Measurements from ENCODE around the gene UBE2O.

UBE2O gene

GRCh38 chr17:76416899-76417298, 36.1 kb downstream of the UBE2O start:
- no peak overlapping the region for H2AK5ac ChIP-seq (ENCODE audit: low read depth, low read length)
- peaks cover 6% of the 10 kb centered on the region for H3K79me1 ChIP-seq (ENCODE audit: low read depth, low read length)
- no peak overlapping the region for H3K4me3 ChIP-seq (ENCODE audit: low read length in 2 of 2)
- no peak overlapping the region for H2BK12ac ChIP-seq (ENCODE audit: low read length)
- no peak overlapping the region for H2BK120ac ChIP-seq (ENCODE audit: low read depth, low read length)
- H3K18ac ChIP-seq (ENCODE audit: low read length) = no peak overlapping the region
- DNase-seq (ENCODE audit: low spot score) = no peak
- no peak overlapping the region for H2BK15ac ChIP-seq (ENCODE audit: low read length)
- no CpG with 5 or more reads among the region's 4 CpGs for WGBS, 2 donors (ENCODE audit: extremely low coverage in 2 of 2, insufficient read length in 2 of 2, insufficient replicate concordance in 1 of 2)
- H3K4me2 ChIP-seq (ENCODE audit: insufficient read depth, low read length, poor library complexity, severe bottlenecking) = no peak overlapping the region
- H2AFZ ChIP-seq (ENCODE audit: low read length) = no peak overlapping the region
- no peak overlapping the region for H3K27ac ChIP-seq (replicated peaks; ENCODE audit: low read length)
- no peak overlapping the region for H2BK5ac ChIP-seq (ENCODE audit: low read length)
- no peak overlapping the region for H4K91ac ChIP-seq (ENCODE audit: low read depth, low read length, poor library complexity)
- peaks cover 5 to 28% of the 10 kb centered on the region in 2 donors for H3K36me3 ChIP-seq (replicated peaks in 1 of 2; ENCODE audit: control insufficient read depth in 2 of 2, insufficient read depth in 2 of 2, low read length in 2 of 2)
- H3K4me1 ChIP-seq (ENCODE audit: control insufficient read depth in 2 of 2, insufficient read depth in 1 of 2, low read depth in 1 of 2, low read length in 2 of 2) = peaks cover 13 to 20% of the 10 kb centered on the region in 2 donors
- H3K14ac ChIP-seq (ENCODE audit: low read length) = no peak overlapping the region
- H3K23ac ChIP-seq (ENCODE audit: low read depth, low read length, poor library complexity) = no peak overlapping the region
- H3K4ac ChIP-seq (ENCODE audit: low read length) = no peak overlapping the region
- peaks cover 0 to 7% of the 10 kb centered on the region in 2 donors for H3K9me3 ChIP-seq (replicated peaks in 1 of 2; ENCODE audit: control insufficient read depth in 2 of 2, insufficient read depth in 1 of 2, low read depth in 1 of 2, low read length in 2 of 2)
- H3K27me3 ChIP-seq (ENCODE audit: control insufficient read depth in 3 of 3, insufficient read depth in 3 of 3, low read depth in 1 of 3, low read length in 3 of 3) = no peaks in the 10 kb centered on the region
- H3K9ac ChIP-seq (ENCODE audit: low read depth, low read length, poor library complexity) = no peak overlapping the region
- no peak overlapping the region for H4K8ac ChIP-seq (ENCODE audit: low read depth, low read length)

DNA sequence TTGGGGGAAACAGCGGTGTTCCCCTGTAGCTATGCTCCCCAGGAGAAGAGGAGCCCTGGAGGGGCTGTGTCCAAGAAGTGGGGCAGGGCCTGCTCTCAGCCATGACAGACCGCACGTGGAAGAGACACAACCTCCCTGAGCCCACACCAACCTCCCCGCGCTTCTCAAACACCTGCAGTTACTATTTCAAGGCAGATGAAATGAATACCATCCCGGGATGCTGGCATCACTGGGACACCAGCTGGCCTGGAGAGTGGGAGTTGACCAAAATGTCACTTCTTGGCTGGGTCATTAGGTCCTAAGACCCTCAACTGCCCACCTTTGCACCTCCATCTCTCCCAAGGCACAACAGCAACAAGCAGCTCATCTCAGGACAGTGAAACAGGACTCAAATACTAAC, 36.5 kb downstream of the UBE2O start:
- H3K9ac ChIP-seq (ENCODE audit: low read depth, low read length, poor library complexity) = no peak overlapping the region

DNA sequence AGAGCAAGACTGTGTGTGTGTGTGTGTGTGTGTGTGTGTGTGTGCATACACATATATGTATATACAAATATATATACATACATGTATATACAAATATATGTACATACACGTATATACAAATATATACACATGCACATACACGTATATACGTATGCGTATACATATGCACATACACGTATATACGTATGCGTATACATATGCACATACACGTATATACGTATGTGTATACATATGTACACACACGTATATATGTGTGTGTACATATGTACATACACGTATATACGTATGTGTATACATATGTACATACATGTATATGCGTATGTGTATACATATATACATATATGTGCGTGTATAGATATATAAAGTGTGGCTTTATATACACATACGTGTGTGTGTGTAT, 37.2 kb downstream of the UBE2O start:
- no peak overlapping the region for H3K14ac ChIP-seq (ENCODE audit: low read length)
- H3K4me1 ChIP-seq (ENCODE audit: control insufficient read depth in 2 of 2, insufficient read depth in 1 of 2, low read depth in 1 of 2, low read length in 2 of 2) = peaks cover 13 to 20% of the 10 kb centered on the region in 2 donors
- no peak for DNase-seq (ENCODE audit: low spot score)
- peaks cover 3 to 29% of the 10 kb centered on the region in 2 donors for H3K36me3 ChIP-seq (replicated peaks in 1 of 2; ENCODE audit: control insufficient read depth in 2 of 2, insufficient read depth in 2 of 2, low read length in 2 of 2)
- no peak overlapping the region for H3K9ac ChIP-seq (ENCODE audit: low read depth, low read length, poor library complexity)
- H2BK12ac ChIP-seq (ENCODE audit: low read length) = no peak overlapping the region
- H3K27ac ChIP-seq (replicated peaks; ENCODE audit: low read length) = no peak overlapping the region
- H2BK5ac ChIP-seq (ENCODE audit: low read length) = no peak overlapping the region
- peaks cover 6% of the 10 kb centered on the region for H3K79me1 ChIP-seq (ENCODE audit: low read depth, low read length)
- no peak overlapping the region for H4K91ac ChIP-seq (ENCODE audit: low read depth, low read length, poor library complexity)
- no peak overlapping the region for H2AK5ac ChIP-seq (ENCODE audit: low read depth, low read length)
- H3K4me2 ChIP-seq (ENCODE audit: insufficient read depth, low read length, poor library complexity, severe bottlenecking) = no peak overlapping the region
- 100% methylated on average over 1 of the region's 15 CpGs; no CpG with 5 or more reads in 1 of the 2 donors for WGBS, 2 donors (ENCODE audit: extremely low coverage in 2 of 2, insufficient read length in 2 of 2, insufficient replicate concordance in 1 of 2)
- no peak overlapping the region for H4K8ac ChIP-seq (ENCODE audit: low read depth, low read length)
- no peak overlapping the region for H2BK120ac ChIP-seq (ENCODE audit: low read depth, low read length)
- no peaks in the 10 kb centered on the region for H3K27me3 ChIP-seq (ENCODE audit: control insufficient read depth in 3 of 3, insufficient read depth in 3 of 3, low read depth in 1 of 3, low read length in 3 of 3)
- no peak overlapping the region for H3K23ac ChIP-seq (ENCODE audit: low read depth, low read length, poor library complexity)
- no peak overlapping the region for H3K18ac ChIP-seq (ENCODE audit: low read length)
- H3K4me3 ChIP-seq (ENCODE audit: low read length in 2 of 2) = no peak overlapping the region
- H2AFZ ChIP-seq (ENCODE audit: low read length) = no peak overlapping the region
- no peak overlapping the region for H2BK15ac ChIP-seq (ENCODE audit: low read length)
- H3K9me3 ChIP-seq (replicated peaks in 1 of 2; ENCODE audit: control insufficient read depth in 2 of 2, insufficient read depth in 1 of 2, low read depth in 1 of 2, low read length in 2 of 2) = peaks cover 0 to 4% of the 10 kb centered on the region in 2 donors
- no peak overlapping the region for H3K4ac ChIP-seq (ENCODE audit: low read length)

More for the DNA sequence above, 36.5 kb downstream of the UBE2O start:
- Histone ChIP-seq H2BK15ac (ENCODE audit: low read length) (no peak overlapping the region), H4K91ac (ENCODE audit: low read depth, low read length, poor library complexity) (no peak overlapping the region), H3K27ac (replicated peaks; ENCODE audit: low read length) (no peak overlapping the region), H3K14ac (ENCODE audit: low read length) (no peak overlapping the region), H2BK5ac (ENCODE audit: low read length) (no peak overlapping the region), H2AK5ac (ENCODE audit: low read depth, low read length) (no peak overlapping the region), H3K9me3 (replicated peaks in 1 of 2; ENCODE audit: control insufficient read depth in 2 of 2, insufficient read depth in 1 of 2, low read depth in 1 of 2, low read length in 2 of 2) (peaks cover 0 to 7% of the 10 kb centered on the region in 2 donors), H2AFZ (ENCODE audit: low read length) (no peak overlapping the region), H2BK12ac (ENCODE audit: low read length) (no peak overlapping the region), H3K36me3 (replicated peaks in 1 of 2; ENCODE audit: control insufficient read depth in 2 of 2, insufficient read depth in 2 of 2, low read length in 2 of 2) (peaks cover 5 to 26% of the 10 kb centered on the region in 2 donors), H3K18ac (ENCODE audit: low read length) (no peak overlapping the region), H3K27me3 (ENCODE audit: control insufficient read depth in 3 of 3, insufficient read depth in 3 of 3, low read depth in 1 of 3, low read length in 3 of 3) (no peaks in the 10 kb centered on the region), H3K4ac (ENCODE audit: low read length) (no peak overlapping the region), H3K4me3 (ENCODE audit: low read length in 2 of 2) (no peak overlapping the region), H2BK120ac (ENCODE audit: low read depth, low read length) (no peak overlapping the region), H3K4me2 (ENCODE audit: insufficient read depth, low read length, poor library complexity, severe bottlenecking) (no peak overlapping the region), H4K8ac (ENCODE audit: low read depth, low read length) (no peak overlapping the region), H3K4me1 (ENCODE audit: control insufficient read depth in 2 of 2, insufficient read depth in 1 of 2, low read depth in 1 of 2, low read length in 2 of 2) (peaks cover 13 to 20% of the 10 kb centered on the region in 2 donors), H3K79me1 (ENCODE audit: low read depth, low read length) (peaks cover 6% of the 10 kb centered on the region), H3K23ac (ENCODE audit: low read depth, low read length, poor library complexity) (no peak overlapping the region)
- WGBS, 2 donors (ENCODE audit: extremely low coverage in 2 of 2, insufficient read length in 2 of 2, insufficient replicate concordance in 1 of 2) = no CpG with 5 or more reads among the region's 6 CpGs
- DNase-seq (ENCODE audit: low spot score) = no peak

- Histone ChIP-seq H2BK120ac (ENCODE audit: low read depth, low read length) (no peak overlapping the region), H2BK15ac (ENCODE audit: low read length) (peak overlapping the region; percentile 67), H3K4me2 (ENCODE audit: insufficient read depth, low read length, poor library complexity, severe bottlenecking) (no peak overlapping the region), H3K18ac (ENCODE audit: low read length) (peak overlapping the region; percentile 84), H3K23ac (ENCODE audit: low read depth, low read length, poor library complexity) (peak overlapping the region; percentile 89), H3K4ac (ENCODE audit: low read length) (no peak overlapping the region), H3K27me3 (ENCODE audit: control insufficient read depth in 3 of 3, insufficient read depth in 3 of 3, low read depth in 1 of 3, low read length in 3 of 3) (no peaks in the 10 kb centered on the region), H4K91ac (ENCODE audit: low read depth, low read length, poor library complexity) (no peak overlapping the region), H2BK12ac (ENCODE audit: low read length) (peak overlapping the region; percentile 43), H3K9ac (ENCODE audit: low read depth, low read length, poor library complexity) (peak overlapping the region; percentile 50), H3K14ac (ENCODE audit: low read length) (peak overlapping the region; percentile 92), H2AFZ (ENCODE audit: low read length) (no peak overlapping the region), H3K79me1 (ENCODE audit: low read depth, low read length) (peaks cover 7% of the 10 kb centered on the region), H3K9me3 (replicated peaks in 1 of 2; ENCODE audit: control insufficient read depth in 2 of 2, insufficient read depth in 1 of 2, low read depth in 1 of 2, low read length in 2 of 2) (no peaks in the 10 kb centered on the region), H2BK5ac (ENCODE audit: low read length) (no peak overlapping the region), H2AK5ac (ENCODE audit: low read depth, low read length) (no peak overlapping the region), H4K8ac (ENCODE audit: low read depth, low read length) (no peak overlapping the region), H3K4me3 (ENCODE audit: low read length in 2 of 2) (peak overlapping the region in 1 of 2 donors; percentile 12), H3K36me3 (replicated peaks in 1 of 2; ENCODE audit: control insufficient read depth in 2 of 2, insufficient read depth in 2 of 2, low read length in 2 of 2) (peaks cover 3 to 39% of the 10 kb centered on the region in 2 donors), H3K4me1 (ENCODE audit: control insufficient read depth in 2 of 2, insufficient read depth in 1 of 2, low read depth in 1 of 2, low read length in 2 of 2) (peaks cover 13 to 20% of the 10 kb centered on the region in 2 donors), H3K27ac (replicated peaks; ENCODE audit: low read length) (no peak overlapping the region)
- no peak for DNase-seq (ENCODE audit: low spot score)
- no CpG with 5 or more reads among the region's 21 CpGs for WGBS, 2 donors (ENCODE audit: extremely low coverage in 2 of 2, insufficient read length in 2 of 2, insufficient replicate concordance in 1 of 2)
Measured at GRCh38 chr17:76414334-76415295, 38.3 kb downstream of the UBE2O start.

All from neuronal stem cell (in vitro differentiated cells).